Neural cell (in vitro differentiated cells): ENCODE measurements around the gene TMED3. TPM values are rescaled to one million over a fixed set of nuclear protein-coding genes. Genes with fewer than 3 reads are reported as not detected.

Experiments
- H2AFZ ChIP-seq: fragments of 200-600, 300-800 bp; sonication (generic), shearing (Covaris generic); 2 replicates; pipeline ENCODE4 v1.6.0; 2014; ENCODE audit warnings: low read depth, mild to moderate bottlenecking, antibody characterized with exemption, low read length, moderate library complexity
- H3F3A ChIP-seq: fragments of 200-600 bp; shearing (Covaris generic); 2 replicates; pipeline ENCODE4 v1.6.1; 2016; ENCODE audit warnings: mild to moderate bottlenecking, moderate library complexity, mixed read lengths, antibody characterized with exemption, low read length; ENCODE audit not compliant: insufficient read depth, poor library complexity, severe bottlenecking
- H3K27ac ChIP-seq: fragments of 200-600, 300-800 bp; sonication (generic), shearing (Covaris generic); 2 replicates; pipeline ENCODE4 v1.5.1; 2014; ENCODE audit warnings: mild to moderate bottlenecking, low read length, moderate library complexity
- H3K27me3 ChIP-seq: fragments of 300-800, 200-600 bp; sonication (generic), shearing (Covaris generic); 2 replicates; pipeline ENCODE4 v1.6.0; 2014; ENCODE audit warnings: mild to moderate bottlenecking, low read depth, low read length, moderate library complexity; ENCODE audit not compliant: insufficient read depth
- H3K36me3 ChIP-seq: fragments of 300-800, 200-600 bp; sonication (generic), shearing (Covaris generic); 2 replicates; pipeline ENCODE4 v1.5.1; 2014; ENCODE audit warnings: mild to moderate bottlenecking, antibody characterized with exemption, low read length, moderate library complexity; ENCODE audit not compliant: insufficient read depth
- H3K4me2 ChIP-seq: fragments of 300-800, 200-600 bp; sonication (generic), shearing (Covaris generic); 2 replicates; pipeline ENCODE4 v1.6.0; 2014; ENCODE audit warnings: mild to moderate bottlenecking, low read length
- H3K4me3 ChIP-seq: fragments of 300-800, 200-600 bp; sonication (generic), shearing (Covaris generic); 2 replicates; pipeline ENCODE4 v1.5.1; 2014; ENCODE audit warnings: mild to moderate bottlenecking, low read length, moderate library complexity
- H3K79me2 ChIP-seq: fragments of 200-600 bp; shearing (Covaris generic); replicated peaks from 2 replicates; pipeline ENCODE4 v1.6.0; 2014; ENCODE audit warnings: mild to moderate bottlenecking, low read length, moderate library complexity; ENCODE audit not compliant: insufficient read depth
- H3K9ac ChIP-seq: fragments of 300-800, 200-600 bp; sonication (generic), shearing (Covaris generic); 2 replicates; pipeline ENCODE4 v1.6.1; 2016; ENCODE audit warnings: mild to moderate bottlenecking, low read length, mixed read lengths
- H3K9me2 ChIP-seq: fragments of 200-600 bp; shearing (Covaris generic); 2 replicates; pipeline ENCODE4 v1.6.1; 2016; ENCODE audit warnings: mild to moderate bottlenecking, low read length, mixed read lengths; ENCODE audit not compliant: insufficient read depth
- H3K9me3 ChIP-seq: fragments of 200-600, 300-800 bp; sonication (generic), shearing (Covaris generic); 2 replicates; pipeline ENCODE4 v1.6.1; 2016; ENCODE audit warnings: mild to moderate bottlenecking, mixed run types, low read length, moderate library complexity, mixed read lengths
- H4K20me1 ChIP-seq: fragments of 200-600 bp; shearing (Covaris generic); 2 replicates; pipeline ENCODE4 v1.6.1; 2016; ENCODE audit warnings: mild to moderate bottlenecking, mixed run types; ENCODE audit not compliant: insufficient read depth
- CTCF ChIP-seq: fragments of 450-650 bp; IDR thresholded peaks from 2 replicates; pipeline ENCODE4 v1.5.1; 2014; ENCODE audit warnings: antibody characterized with exemption, mild to moderate bottlenecking, moderate library complexity; ENCODE audit not compliant: poor library complexity, severe bottlenecking
- EP300 ChIP-seq: fragments of 450-650 bp; conservative IDR thresholded peaks from 2 replicates; pipeline ENCODE4 v1.6.1; 2014; ENCODE audit warnings: antibody characterized with exemption, mild to moderate bottlenecking, moderate library complexity; ENCODE audit not compliant: poor library complexity, severe bottlenecking
- EZH2 ChIP-seq: fragments of 200-600, 300-800 bp; shearing (Covaris generic), sonication (generic); IDR thresholded peaks from 2 replicates; pipeline ENCODE4 v1.6.1; 2014; ENCODE audit warnings: antibody characterized with exemption, low read length, borderline replicate concordance, mild to moderate bottlenecking; ENCODE audit not compliant: insufficient read depth, poor library complexity, severe bottlenecking
- MXI1 ChIP-seq: fragments of 450-650 bp; conservative IDR thresholded peaks from 2 replicates; pipeline ENCODE4 v1.6.1; 2014; ENCODE audit warnings: antibody characterized with exemption, mild to moderate bottlenecking; ENCODE audit not compliant: poor library complexity, severe bottlenecking
- POLR2AphosphoS5 ChIP-seq: IDR thresholded peaks from 2 replicates; pipeline ENCODE4 v1.6.1; 2012
- RAD21 ChIP-seq: fragments of 450-650 bp; conservative IDR thresholded peaks from 2 replicates; pipeline ENCODE4 v1.6.1; 2014; ENCODE audit warnings: antibody characterized with exemption, mild to moderate bottlenecking, moderate library complexity
- REST ChIP-seq: IDR thresholded peaks from 2 replicates; pipeline ENCODE4 v1.6.1; 2012; ENCODE audit warnings: borderline replicate concordance
- SMC3 ChIP-seq: fragments of 450-650 bp; conservative IDR thresholded peaks from 2 replicates; pipeline ENCODE4 v1.6.1; 2014; ENCODE audit warnings: antibody characterized with exemption, mild to moderate bottlenecking, moderate library complexity; ENCODE audit not compliant: poor library complexity
- TAF1 ChIP-seq: IDR thresholded peaks from 2 replicates; pipeline ENCODE4 v1.6.1; 2012; ENCODE audit warnings: low read depth
- polyA plus RNA-seq: library from polyadenylated mRNA; depleted of rRNA; stranded (reverse); fragments of >200 nt; gene quantifications from 2 replicates; pipeline ENCODE4 v1.2.3, GENCODE V29; 2014

TMED3 gene
- polyA plus RNA-seq, 1 donor from 2014 or later, result 83.5 TPM

- Histone ChIP-seq H3K9me3 (no peaks in the 10 kb centered on the region), H3K9ac (no peak overlapping the region), H3K27ac (no peak overlapping the region), H3K4me2 (no peak overlapping the region), H3K36me3 (no peaks in the 10 kb centered on the region), H3K27me3 (no peaks in the 10 kb centered on the region), H3F3A (no peaks in the 10 kb centered on the region), H3K4me3 (no peak overlapping the region), H3K9me2 (no peaks in the 10 kb centered on the region), H2AFZ (no peak overlapping the region), H3K79me2 (no peaks in the 10 kb centered on the region), H4K20me1 (no peaks in the 10 kb centered on the region)
- TF ChIP-seq RAD21 (no peak), POLR2AphosphoS5 (no peak), CTCF (no peak), SMC3 (no peak), TAF1 (no peak), EP300 (no peak), MXI1 (no peak), REST (no peak), EZH2 (no peak)
These were observed 45.7 kb upstream of the TMED3 start for GRCh38 chr15:79265167-79265566.

GRCh38 chr15:79265987-79266579 is 44.8 kb upstream of the TMED3 start:
- Histone ChIP-seq H4K20me1 (no peaks in the 10 kb centered on the region), H3K4me3 (no peak overlapping the region), H3F3A (no peaks in the 10 kb centered on the region), H3K4me2 (no peak overlapping the region), H3K9ac (no peak overlapping the region), H3K27ac (no peak overlapping the region), H3K79me2 (no peaks in the 10 kb centered on the region), H2AFZ (no peak overlapping the region), H3K27me3 (no peaks in the 10 kb centered on the region), H3K9me3 (no peaks in the 10 kb centered on the region), H3K9me2 (no peaks in the 10 kb centered on the region), H3K36me3 (no peaks in the 10 kb centered on the region)
- TF ChIP-seq MXI1 (no peak), REST (no peak), EZH2 (no peak), SMC3 (no peak)
